Adrenal gland (tissue), 5 donors: ENCODE results near the gene RBM8A.
A peak's percentile ranks its signal among the peaks of the same experiment; 100 is the strongest.

ENCODE experiments used
- POLR2A ChIP-seq, 2 donors: fragments of 450-650 bp; IDR thresholded peaks; one replicate each; pipeline ENCODE4 v1.6.1; 2017; ENCODE audit warnings: antibody characterized with exemption in 2 of 2, mild to moderate bottlenecking in 2 of 2, moderate library complexity in 1 of 2
- TF ChIP-seq, protein P1 (sequence below), 6 experiments: fragments of 450-650 bp in 4 of 6; fragments of 200-600 bp in 2 of 6; sonication (generic) in 1 of 6; IDR thresholded peaks; 1 replicate in 5 of 6; 2 replicates in 1 of 6; pipeline versions ENCODE4 v1.5.1 to v1.8.0; 2016 to 2021; ENCODE audit warnings: antibody characterized with exemption in 6 of 6, mild to moderate bottlenecking in 2 of 6, moderate library complexity in 1 of 6
- donor health status: DM: no; HTN: no; CAD: no.

DNA sequence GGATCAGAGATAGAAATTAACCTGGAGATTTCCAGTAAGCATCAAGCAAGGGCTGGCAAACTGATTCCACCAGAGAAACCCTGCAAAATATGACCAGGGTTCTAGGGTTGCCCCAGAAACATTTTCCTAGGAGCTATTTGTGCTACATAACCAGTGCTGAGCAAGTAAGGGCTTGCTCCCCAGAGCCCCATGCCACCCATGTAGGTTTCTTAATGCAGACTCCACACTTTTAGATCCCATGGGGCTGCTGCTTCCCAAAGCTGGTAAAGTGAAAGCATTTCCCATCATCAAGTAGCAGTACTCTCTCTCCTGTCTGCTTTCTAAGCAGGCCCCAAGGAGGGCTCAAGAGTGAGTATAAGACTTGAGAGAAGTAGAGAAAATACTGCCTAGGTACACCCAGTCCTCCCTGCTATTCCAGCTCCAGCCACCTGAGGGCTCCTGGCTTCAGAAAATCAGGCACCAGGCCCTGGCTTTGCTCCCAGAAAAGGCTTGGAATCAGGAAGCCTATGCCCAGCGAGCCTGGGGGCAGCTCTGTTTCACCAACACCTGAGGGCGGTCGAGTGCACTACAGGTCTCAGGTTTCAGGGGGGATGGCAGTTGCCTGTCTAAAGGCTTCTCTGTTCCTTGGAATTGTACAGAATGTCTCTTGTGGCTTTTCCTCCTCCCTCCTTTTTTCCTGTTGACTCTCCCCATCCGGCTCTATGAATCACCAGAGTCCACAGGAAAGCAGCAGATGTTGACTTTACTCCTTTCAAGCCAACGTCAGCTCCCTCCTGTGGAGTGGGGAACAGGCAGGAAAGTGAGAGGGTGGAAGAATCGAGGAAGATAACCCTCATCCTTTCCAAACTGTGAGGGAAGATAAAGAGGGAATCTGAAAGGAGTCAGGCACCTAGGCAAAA is 35.4 kb downstream of the RBM8A start:
- TF ChIP-seq, protein P1, sequence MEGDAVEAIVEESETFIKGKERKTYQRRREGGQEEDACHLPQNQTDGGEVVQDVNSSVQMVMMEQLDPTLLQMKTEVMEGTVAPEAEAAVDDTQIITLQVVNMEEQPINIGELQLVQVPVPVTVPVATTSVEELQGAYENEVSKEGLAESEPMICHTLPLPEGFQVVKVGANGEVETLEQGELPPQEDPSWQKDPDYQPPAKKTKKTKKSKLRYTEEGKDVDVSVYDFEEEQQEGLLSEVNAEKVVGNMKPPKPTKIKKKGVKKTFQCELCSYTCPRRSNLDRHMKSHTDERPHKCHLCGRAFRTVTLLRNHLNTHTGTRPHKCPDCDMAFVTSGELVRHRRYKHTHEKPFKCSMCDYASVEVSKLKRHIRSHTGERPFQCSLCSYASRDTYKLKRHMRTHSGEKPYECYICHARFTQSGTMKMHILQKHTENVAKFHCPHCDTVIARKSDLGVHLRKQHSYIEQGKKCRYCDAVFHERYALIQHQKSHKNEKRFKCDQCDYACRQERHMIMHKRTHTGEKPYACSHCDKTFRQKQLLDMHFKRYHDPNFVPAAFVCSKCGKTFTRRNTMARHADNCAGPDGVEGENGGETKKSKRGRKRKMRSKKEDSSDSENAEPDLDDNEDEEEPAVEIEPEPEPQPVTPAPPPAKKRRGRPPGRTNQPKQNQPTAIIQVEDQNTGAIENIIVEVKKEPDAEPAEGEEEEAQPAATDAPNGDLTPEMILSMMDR (IDR thresholded peaks at IDR 0.05): peak; percentile 84 to 98 (median 95)
- peak in 1 of 2 donors; percentile 60 for TF ChIP-seq POLR2A (IDR thresholded peaks at IDR 0.05)
